Mesenchymal stem cell (in vitro differentiated cells and primary cell): ENCODE results near the gene TIGD2.
"Not testable (repeated sequence)": the region's sequence is repeated elsewhere in the genome, so short reads cannot be mapped to it uniquely, and the experiment has no call there.

ENCODE experiments used
- DNase-seq: peaks from one replicate; pipeline ENCODE4 v3.0.0-alpha.2; 2013
- H2AFZ ChIP-seq: one replicate; pipeline ENCODE4 v1.6.1; 2013; ENCODE audit warnings: low read depth, mild to moderate bottlenecking, control low read depth, inconsistent platforms, low read length, moderate library complexity
- H2AK5ac ChIP-seq: 2 replicates; pipeline ENCODE4 v1.6.1; 2013; ENCODE audit warnings: low read length, moderate library complexity, mild to moderate bottlenecking, inconsistent platforms; ENCODE audit not compliant: severe bottlenecking
- H2BK120ac ChIP-seq: one replicate; pipeline ENCODE4 v1.6.1; 2013; ENCODE audit warnings: low read depth, mild to moderate bottlenecking, inconsistent platforms, low read length, moderate library complexity
- H2BK12ac ChIP-seq, 2 experiments: one replicate each; pipeline ENCODE4 v1.6.1; 2013; ENCODE audit warnings: inconsistent platforms in 2 of 2, low read length in 2 of 2, mild to moderate bottlenecking in 2 of 2, moderate library complexity in 2 of 2, control low read depth in 1 of 2
- H2BK15ac ChIP-seq: one replicate; pipeline ENCODE4 v1.6.1; 2013; ENCODE audit warnings: mild to moderate bottlenecking, low read depth, inconsistent platforms; ENCODE audit not compliant: poor library complexity, severe bottlenecking
- H2BK5ac ChIP-seq: 2 replicates; pipeline ENCODE4 v1.6.1; 2013; ENCODE audit warnings: low read depth, mild to moderate bottlenecking, low read length, control low read depth, inconsistent platforms; ENCODE audit not compliant: poor library complexity, severe bottlenecking
- H3K14ac ChIP-seq, 2 experiments: one replicate each; pipeline ENCODE4 v1.6.1; 2013; ENCODE audit warnings: inconsistent platforms in 2 of 2, low read length in 2 of 2, control low read depth in 1 of 2, mild to moderate bottlenecking in 1 of 2, moderate library complexity in 1 of 2
- H3K18ac ChIP-seq, 2 experiments: one replicate each; pipeline ENCODE4 v1.6.1; 2013; ENCODE audit warnings: inconsistent platforms in 2 of 2, low read length in 2 of 2, control low read depth in 1 of 2, low read depth in 1 of 2, mild to moderate bottlenecking in 1 of 2
- H3K23ac ChIP-seq, 2 experiments: one replicate each; pipeline ENCODE4 v1.6.1; 2013; ENCODE audit warnings: inconsistent platforms in 2 of 2, low read length in 2 of 2, mild to moderate bottlenecking in 2 of 2, moderate library complexity in 2 of 2, control low read depth in 1 of 2
- H3K27ac ChIP-seq: 2 replicates; pipeline ENCODE4 v1.5.1; 2013; ENCODE audit warnings: mild to moderate bottlenecking, moderate library complexity, low read length, control low read depth, inconsistent platforms; ENCODE audit not compliant: poor library complexity, severe bottlenecking
- H3K27me3 ChIP-seq, 2 experiments: 2 replicates each; pipeline versions ENCODE4 v1.6.1 to v1.7.0; 2013; ENCODE audit warnings: low read length in 2 of 2, mild to moderate bottlenecking in 2 of 2, moderate library complexity in 2 of 2, control low read depth in 1 of 2, inconsistent platforms in 1 of 2; ENCODE audit not compliant: control insufficient read depth in 1 of 2, insufficient read depth in 1 of 2
- H3K36me3 ChIP-seq, 2 experiments: 2 replicates each; pipeline versions ENCODE4 v1.6.1 to v1.7.0; 2013; ENCODE audit warnings: low read length in 2 of 2, control low read depth in 1 of 2, inconsistent platforms in 1 of 2, low read depth in 1 of 2, mild to moderate bottlenecking in 1 of 2; ENCODE audit not compliant: insufficient read depth in 2 of 2, control insufficient read depth in 1 of 2
- H3K4ac ChIP-seq, 2 experiments: one replicate each; pipeline ENCODE4 v1.6.1; 2013; ENCODE audit warnings: inconsistent platforms in 2 of 2, low read length in 2 of 2, mild to moderate bottlenecking in 2 of 2, moderate library complexity in 2 of 2, control low read depth in 1 of 2, low read depth in 1 of 2
- H3K4me1 ChIP-seq: 2 replicates; pipeline ENCODE4 v1.6.1; 2013; ENCODE audit warnings: low read depth, low read length, control low read depth; ENCODE audit not compliant: control insufficient read depth, insufficient read depth
- H3K4me2 ChIP-seq: 2 replicates; pipeline ENCODE4 v1.6.1; 2013; ENCODE audit warnings: low read length, mild to moderate bottlenecking, inconsistent platforms; ENCODE audit not compliant: poor library complexity, severe bottlenecking
- H3K4me3 ChIP-seq, 2 experiments: 2 replicates each; pipeline versions ENCODE4 v1.5.1 to v1.7.0; 2013; ENCODE audit warnings: low read length in 2 of 2, mild to moderate bottlenecking in 2 of 2, control low read depth in 1 of 2, low read depth in 1 of 2; ENCODE audit not compliant: insufficient read depth in 1 of 2
- H3K79me1 ChIP-seq: replicated peaks from 2 replicates; pipeline ENCODE4 v1.6.1; 2013; ENCODE audit warnings: mild to moderate bottlenecking, control low read depth, low read length, inconsistent platforms; ENCODE audit not compliant: poor library complexity, severe bottlenecking
- H3K9ac ChIP-seq: 2 replicates; pipeline ENCODE4 v1.7.0; 2013; ENCODE audit warnings: mild to moderate bottlenecking, low read length, moderate library complexity
- H3K9me3 ChIP-seq: 2 replicates; pipeline ENCODE4 v1.7.0; 2013; ENCODE audit warnings: mild to moderate bottlenecking, low read length; ENCODE audit not compliant: control insufficient read depth
- H4K8ac ChIP-seq: one replicate; pipeline ENCODE4 v1.6.1; 2013; ENCODE audit warnings: inconsistent platforms, mild to moderate bottlenecking, low read length, moderate library complexity
- H4K91ac ChIP-seq: one replicate; pipeline ENCODE4 v1.6.1; 2013; ENCODE audit warnings: mild to moderate bottlenecking, low read length, inconsistent platforms
- WGBS: methylation state at CpG from one replicate; pipeline ENCODE4 v1.1.7; 2013; ENCODE audit warnings: mixed read lengths; 5-methylcytosine and 5-hydroxymethylcytosine counted together

Gene TIGD2

DNA sequence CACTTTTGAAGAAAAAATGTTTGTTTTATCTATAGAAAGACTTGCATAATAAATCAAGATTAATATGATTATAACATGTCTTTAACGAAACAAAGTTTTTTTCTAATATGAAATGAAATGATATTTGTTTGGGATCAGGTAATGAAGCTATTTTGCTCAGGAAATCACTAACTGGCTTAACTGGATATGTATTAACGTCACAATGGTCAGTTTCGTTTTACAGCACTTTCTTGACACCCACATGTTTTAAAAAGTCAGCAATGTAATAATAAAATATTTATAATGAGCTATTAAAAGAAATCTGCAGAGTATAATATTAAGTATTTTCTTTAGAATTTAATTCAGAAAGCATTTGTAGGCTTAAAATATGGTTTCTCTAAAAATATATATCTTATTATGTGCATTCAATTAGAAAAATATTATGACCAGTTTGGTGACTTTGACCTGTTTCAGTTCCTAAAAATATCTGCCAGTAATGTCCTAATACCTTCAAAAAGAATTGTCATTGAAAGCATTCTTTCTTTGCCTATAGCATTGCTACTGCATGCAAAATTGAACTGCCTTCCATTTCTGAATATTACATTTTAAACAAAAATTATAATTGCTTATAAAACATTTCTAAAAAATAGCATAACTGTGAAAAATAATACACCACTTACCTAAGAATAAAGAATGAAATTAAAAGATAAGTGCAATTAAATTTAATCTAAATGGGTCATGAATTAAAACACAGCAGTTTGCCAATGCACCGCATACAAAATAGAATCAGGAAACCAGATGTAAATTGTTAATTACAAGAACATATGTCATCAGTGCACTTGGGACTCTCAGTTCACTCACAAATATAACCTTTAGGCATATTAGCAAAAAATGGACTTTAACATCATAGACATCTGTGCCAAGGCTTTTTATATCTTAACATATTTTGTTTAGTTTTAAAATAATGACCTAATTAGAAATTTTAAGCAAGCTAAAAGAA is 31.6 kb downstream of the TIGD2 start:
- Histone ChIP-seq H3K27me3 (no peaks in the 10 kb centered on the region), H3K18ac (no peak overlapping the region), H3K4me2 (no peak overlapping the region), H2AK5ac (no peak overlapping the region), H3K4me3 (no peak overlapping the region), H3K36me3 (no peaks in the 10 kb centered on the region), H3K79me1 (no peaks in the 10 kb centered on the region), H2BK120ac (no peak overlapping the region), H2BK12ac (no peak overlapping the region), H3K23ac (no peak overlapping the region), H2BK15ac (no peak overlapping the region), H3K9me3 (peaks cover 5% of the 10 kb centered on the region), H2BK5ac (no peak overlapping the region), H3K4ac (no peak overlapping the region), H3K9ac (no peak overlapping the region), H3K4me1 (no peaks in the 10 kb centered on the region), H4K91ac (no peak overlapping the region), H3K27ac (no peak overlapping the region), H3K14ac (no peak overlapping the region), H4K8ac (no peak overlapping the region), H2AFZ (no peak overlapping the region)
- 100% methylated on average over 1 of the region's 4 CpGs for WGBS
- DNase-seq = no peak

- not testable (repeated sequence) for H3K23ac ChIP-seq, H3K9ac ChIP-seq, H2AK5ac ChIP-seq, H2BK12ac ChIP-seq, H2BK5ac ChIP-seq, H3K4me2 ChIP-seq, H3K18ac ChIP-seq, H3K14ac ChIP-seq, H3K27ac ChIP-seq, DNase-seq, H4K8ac ChIP-seq, H2AFZ ChIP-seq, H3K36me3 ChIP-seq, H3K79me1 ChIP-seq, H3K9me3 ChIP-seq, H3K4me3 ChIP-seq, H2BK120ac ChIP-seq, H3K4ac ChIP-seq, H3K27me3 ChIP-seq, H2BK15ac ChIP-seq, H3K4me1 ChIP-seq, H4K91ac ChIP-seq
- WGBS = 100% methylated on average over 1 of the region's 1 CpG
These were observed 33.3 kb downstream of the TIGD2 start for GRCh38 chr4:89144652-89145051.

- Histone ChIP-seq H2AFZ (no peak overlapping the region), H3K14ac (no peak overlapping the region), H3K4me2 (no peak overlapping the region), H4K8ac (no peak overlapping the region), H3K27ac (no peak overlapping the region), H3K4me1 (no peaks in the 10 kb centered on the region), H2AK5ac (no peak overlapping the region), H3K79me1 (no peaks in the 10 kb centered on the region), H2BK120ac (no peak overlapping the region), H3K9me3 (peaks cover 5% of the 10 kb centered on the region), H3K36me3 (no peaks in the 10 kb centered on the region), H2BK15ac (no peak overlapping the region), H3K4me3 (no peak overlapping the region), H4K91ac (no peak overlapping the region), H3K18ac (no peak overlapping the region), H2BK12ac (no peak overlapping the region), H3K9ac (no peak overlapping the region), H2BK5ac (no peak overlapping the region), H3K4ac (no peak overlapping the region), H3K27me3 (no peaks in the 10 kb centered on the region), H3K23ac (no peak overlapping the region)
- no peak for DNase-seq
- 100% methylated on average over 1 of the region's 2 CpGs for WGBS
These were observed 34.9 kb downstream of the TIGD2 start for GRCh38 chr4:89146196-89146595.

DNA sequence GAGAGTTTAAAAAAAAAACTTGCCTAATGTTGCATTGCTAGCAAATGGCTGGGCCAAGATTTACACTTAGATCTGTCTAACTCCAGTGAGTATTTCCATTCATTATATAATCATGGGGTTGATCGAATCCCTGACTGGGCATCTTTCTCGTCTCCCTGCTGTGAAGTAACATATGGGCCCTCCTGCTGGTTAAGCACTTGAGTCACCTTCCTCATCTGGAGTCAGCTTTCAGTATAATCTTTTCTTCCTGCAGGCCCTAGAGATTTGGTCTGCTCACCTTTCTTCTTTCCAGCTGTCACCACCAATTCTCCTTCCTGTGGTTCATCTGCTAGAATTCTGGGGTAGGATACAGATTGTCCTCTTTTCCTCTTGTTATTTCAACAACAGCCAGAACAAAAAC is 41.6 kb downstream of the TIGD2 start:
- no peaks in the 10 kb centered on the region for H3K27me3 ChIP-seq
- H3K4me3 ChIP-seq = no peak overlapping the region
- H3K23ac ChIP-seq = no peak overlapping the region
- 54% methylated on average over 2 of the region's 2 CpGs for WGBS
- no peaks in the 10 kb centered on the region for H3K36me3 ChIP-seq
- H2BK12ac ChIP-seq = no peak overlapping the region
- no peak overlapping the region for H3K18ac ChIP-seq
- H2AFZ ChIP-seq = peak overlapping the region; percentile 27
- H4K91ac ChIP-seq = no peak overlapping the region
- H3K79me1 ChIP-seq = no peaks in the 10 kb centered on the region
- no peak overlapping the region for H2BK120ac ChIP-seq
- no peak overlapping the region for H4K8ac ChIP-seq
- no peak overlapping the region for H2AK5ac ChIP-seq
- no peak overlapping the region for H3K14ac ChIP-seq
- H2BK15ac ChIP-seq = no peak overlapping the region
- H3K4me2 ChIP-seq = no peak overlapping the region
- H3K4ac ChIP-seq = no peak overlapping the region
- H3K9me3 ChIP-seq = no peaks in the 10 kb centered on the region
- H3K4me1 ChIP-seq = no peaks in the 10 kb centered on the region
- no peak overlapping the region for H2BK5ac ChIP-seq
- no peak overlapping the region for H3K27ac ChIP-seq
- DNase-seq = no peak
- H3K9ac ChIP-seq = no peak overlapping the region
